PFSK-1 (cell line): ENCODE results near the gene COL18A1.

Experiments used
- FOXP2 ChIP-seq: optimal IDR thresholded peaks from 2 replicates; pipeline ENCODE3; 2011; ENCODE audit warnings: borderline replicate concordance, control low read depth, inconsistent platforms; ENCODE audit not compliant: insufficient read depth; ENCODE audit errors: extremely low read length, extremely low read depth
- POLR2AphosphoS5 ChIP-seq: IDR thresholded peaks from 2 replicates; pipeline ENCODE4 v1.6.1; 2012; ENCODE audit warnings: low read depth, mild to moderate bottlenecking, control low read depth, low read length, moderate library complexity
- SIN3A ChIP-seq: IDR thresholded peaks from 2 replicates; pipeline ENCODE4 v1.6.1; 2012; ENCODE audit warnings: mild to moderate bottlenecking, low read length, moderate library complexity, borderline replicate concordance; ENCODE audit not compliant: insufficient read depth
- TAF1 ChIP-seq: IDR thresholded peaks from 2 replicates; pipeline ENCODE4 v1.6.1; 2012; ENCODE audit warnings: low read length, control low read depth, borderline replicate concordance; ENCODE audit not compliant: insufficient read depth
- TF ChIP-seq, protein P1 (sequence below), 2 experiments: IDR thresholded peaks; 2 replicates each; pipeline versions ENCODE4 v1.6.1 to v1.8.0; 2011 to 2012; ENCODE audit warnings: low read depth in 2 of 2, low read length in 2 of 2, control low read depth in 1 of 2, inconsistent platforms in 1 of 2, mild to moderate bottlenecking in 1 of 2, moderate library complexity in 1 of 2; ENCODE audit not compliant: insufficient read depth in 1 of 2

DNA sequence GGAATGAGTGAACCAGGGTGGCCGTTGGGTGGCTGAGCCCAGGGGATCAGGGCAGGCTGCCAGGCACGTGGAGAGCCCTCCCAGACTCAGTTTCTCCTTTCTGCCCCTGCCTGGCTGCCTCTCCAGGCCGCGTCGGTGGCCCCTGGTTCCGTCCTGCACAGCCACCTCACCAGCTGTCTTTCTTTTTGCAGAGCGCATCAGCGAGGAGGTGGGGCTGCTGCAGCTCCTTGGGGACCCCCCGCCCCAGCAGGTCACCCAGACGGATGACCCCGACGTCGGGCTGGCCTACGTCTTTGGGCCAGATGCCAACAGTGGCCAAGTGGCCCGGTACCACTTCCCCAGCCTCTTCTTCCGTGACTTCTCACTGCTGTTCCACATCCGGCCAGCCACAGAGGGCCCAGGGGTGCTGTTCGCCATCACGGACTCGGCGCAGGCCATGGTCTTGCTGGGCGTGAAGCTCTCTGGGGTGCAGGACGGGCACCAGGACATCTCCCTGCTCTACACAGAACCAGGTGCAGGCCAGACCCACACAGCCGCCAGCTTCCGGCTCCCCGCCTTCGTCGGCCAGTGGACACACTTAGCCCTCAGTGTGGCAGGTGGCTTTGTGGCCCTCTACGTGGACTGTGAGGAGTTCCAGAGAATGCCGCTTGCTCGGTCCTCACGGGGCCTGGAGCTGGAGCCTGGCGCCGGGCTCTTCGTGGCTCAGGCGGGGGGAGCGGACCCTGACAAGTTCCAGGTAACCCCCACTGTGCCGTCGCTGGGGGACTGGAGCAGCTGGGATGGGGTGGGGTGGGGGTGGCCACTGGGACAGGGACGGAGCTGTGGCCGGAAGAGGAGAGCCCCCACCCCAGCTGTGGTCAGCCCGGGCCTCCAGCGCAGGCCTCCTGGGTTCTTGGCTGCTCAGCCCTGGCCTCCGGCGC, 63.3 kb downstream of the COL18A1 start:
- TF ChIP-seq POLR2AphosphoS5 (no peak), FOXP2 (no peak), SIN3A (no peak), TAF1 (no peak)
- TF ChIP-seq, protein P1, sequence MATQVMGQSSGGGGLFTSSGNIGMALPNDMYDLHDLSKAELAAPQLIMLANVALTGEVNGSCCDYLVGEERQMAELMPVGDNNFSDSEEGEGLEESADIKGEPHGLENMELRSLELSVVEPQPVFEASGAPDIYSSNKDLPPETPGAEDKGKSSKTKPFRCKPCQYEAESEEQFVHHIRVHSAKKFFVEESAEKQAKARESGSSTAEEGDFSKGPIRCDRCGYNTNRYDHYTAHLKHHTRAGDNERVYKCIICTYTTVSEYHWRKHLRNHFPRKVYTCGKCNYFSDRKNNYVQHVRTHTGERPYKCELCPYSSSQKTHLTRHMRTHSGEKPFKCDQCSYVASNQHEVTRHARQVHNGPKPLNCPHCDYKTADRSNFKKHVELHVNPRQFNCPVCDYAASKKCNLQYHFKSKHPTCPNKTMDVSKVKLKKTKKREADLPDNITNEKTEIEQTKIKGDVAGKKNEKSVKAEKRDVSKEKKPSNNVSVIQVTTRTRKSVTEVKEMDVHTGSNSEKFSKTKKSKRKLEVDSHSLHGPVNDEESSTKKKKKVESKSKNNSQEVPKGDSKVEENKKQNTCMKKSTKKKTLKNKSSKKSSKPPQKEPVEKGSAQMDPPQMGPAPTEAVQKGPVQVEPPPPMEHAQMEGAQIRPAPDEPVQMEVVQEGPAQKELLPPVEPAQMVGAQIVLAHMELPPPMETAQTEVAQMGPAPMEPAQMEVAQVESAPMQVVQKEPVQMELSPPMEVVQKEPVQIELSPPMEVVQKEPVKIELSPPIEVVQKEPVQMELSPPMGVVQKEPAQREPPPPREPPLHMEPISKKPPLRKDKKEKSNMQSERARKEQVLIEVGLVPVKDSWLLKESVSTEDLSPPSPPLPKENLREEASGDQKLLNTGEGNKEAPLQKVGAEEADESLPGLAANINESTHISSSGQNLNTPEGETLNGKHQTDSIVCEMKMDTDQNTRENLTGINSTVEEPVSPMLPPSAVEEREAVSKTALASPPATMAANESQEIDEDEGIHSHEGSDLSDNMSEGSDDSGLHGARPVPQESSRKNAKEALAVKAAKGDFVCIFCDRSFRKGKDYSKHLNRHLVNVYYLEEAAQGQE (IDR thresholded peaks at IDR 0.05; ENCODE audit: insufficient read depth in 1 of 2, low read depth in 2 of 2, low read length in 2 of 2) = no peak
